HepG2 (cell line): Measurements from ENCODE around the gene SHBG. TPM values are rescaled to one million over a fixed set of nuclear protein-coding genes. Genes with fewer than 3 reads are reported as not detected.

Experiments
- KDM6A ChIP-seq: IDR thresholded peaks from 2 replicates; pipeline ENCODE4 v1.6.1; 2016; ENCODE audit warnings: low read depth
- MXD3 ChIP-seq: IDR thresholded peaks from 2 replicates; pipeline ENCODE4 v1.6.1; 2016; ENCODE audit warnings: mild to moderate bottlenecking, missing biosample characterization, missing genetic modification reagents
- NPAS2 ChIP-seq: sonication (generic); formaldehyde crosslinking; IDR thresholded peaks from 2 replicates; pipeline ENCODE4 v1.8.0; 2022; ENCODE audit warnings: mild to moderate bottlenecking, missing genetic modification reagents, borderline replicate concordance
- SAFB2 ChIP-seq: sonication (generic); formaldehyde crosslinking; IDR thresholded peaks from 2 replicates; pipeline ENCODE4 v1.5.1; 2020; ENCODE audit warnings: missing genetic modification reagents, low read depth, mild to moderate bottlenecking, borderline replicate concordance
- ZBTB40 ChIP-seq, 2 experiments: fragments of 450-650 bp in 1 of 2; sonication (generic) in 1 of 2; formaldehyde crosslinking in 1 of 2; IDR thresholded peaks; 2 replicates each; pipeline versions ENCODE4 v1.6.1 to v1.8.0; 2016 to 2022; ENCODE audit warnings: antibody characterized with exemption in 1 of 2, mild to moderate bottlenecking in 1 of 2, missing genetic modification reagents in 1 of 2
- ZBTB8A ChIP-seq: sonication (generic); formaldehyde crosslinking; IDR thresholded peaks from 2 replicates; pipeline ENCODE4 v1.4.0; 2020; ENCODE audit warnings: mild to moderate bottlenecking, low read depth, missing genetic modification reagents, borderline replicate concordance
- ZMYM2 ChIP-seq: sonication (generic); formaldehyde crosslinking; IDR thresholded peaks from 2 replicates; pipeline ENCODE4 v1.8.0; 2022; ENCODE audit warnings: mild to moderate bottlenecking, missing genetic modification reagents
- ZMYM3 ChIP-seq: sonication (generic); formaldehyde crosslinking; IDR thresholded peaks from 2 replicates; pipeline ENCODE4 v1.5.1; 2020; ENCODE audit warnings: mild to moderate bottlenecking, missing genetic modification reagents
- polyA plus RNA-seq, 8 experiments: library from polyadenylated mRNA; depleted of rRNA in 3 of 8; stranded (reverse) in 7 of 8; unstranded in 1 of 8; fragments of >200 nt; fragmentation: Illumina TruSeq in 4 of 8; extraction: Trizol in 4 of 8; gene quantifications; 2 replicates each; pipeline versions ENCODE4 v1.2.1 to v1.2.3, GENCODE V29; 2011 to 2016; ENCODE audit warnings: low read depth in 4 of 8, missing spikeins in 1 of 8, mixed read lengths in 1 of 8; ENCODE audit not compliant: insufficient read depth in 1 of 8
- total RNA-seq, 5 experiments: library from RNA; depleted of rRNA; stranded (reverse); fragments of >200 nt; fragmentation: Illumina TruSeq; extraction: Trizol; gene quantifications; 2 replicates each; pipeline ENCODE4 v1.2.3, GENCODE V29; 2016; ENCODE audit warnings: low read depth in 1 of 5
- TF ChIP-seq, protein P1 (sequence below): sonication (generic); formaldehyde crosslinking; IDR thresholded peaks from 2 replicates; pipeline ENCODE4 v1.4.0; 2020; ENCODE audit warnings: missing genetic modification reagents
- TF ChIP-seq, protein P2 (sequence below): sonication (generic); formaldehyde crosslinking; IDR thresholded peaks from 2 replicates; pipeline ENCODE4 v1.4.0; 2020; ENCODE audit warnings: missing genetic modification reagents

SHBG gene
- total and polyA plus RNA-seq, 2 of the 13 experiments (the other 11 are each of a cell fraction or from before 2014, with no cell fraction given): 4.0 to 6.1 TPM

- peak; percentile 77 for TF ChIP-seq ZBTB40 (IDR thresholded peaks at IDR 0.05)
- TF ChIP-seq ZBTB40 (CRISPR knock-in tag; IDR thresholded peaks at IDR 0.05): peak; percentile 58
- TF ChIP-seq, protein P1, sequence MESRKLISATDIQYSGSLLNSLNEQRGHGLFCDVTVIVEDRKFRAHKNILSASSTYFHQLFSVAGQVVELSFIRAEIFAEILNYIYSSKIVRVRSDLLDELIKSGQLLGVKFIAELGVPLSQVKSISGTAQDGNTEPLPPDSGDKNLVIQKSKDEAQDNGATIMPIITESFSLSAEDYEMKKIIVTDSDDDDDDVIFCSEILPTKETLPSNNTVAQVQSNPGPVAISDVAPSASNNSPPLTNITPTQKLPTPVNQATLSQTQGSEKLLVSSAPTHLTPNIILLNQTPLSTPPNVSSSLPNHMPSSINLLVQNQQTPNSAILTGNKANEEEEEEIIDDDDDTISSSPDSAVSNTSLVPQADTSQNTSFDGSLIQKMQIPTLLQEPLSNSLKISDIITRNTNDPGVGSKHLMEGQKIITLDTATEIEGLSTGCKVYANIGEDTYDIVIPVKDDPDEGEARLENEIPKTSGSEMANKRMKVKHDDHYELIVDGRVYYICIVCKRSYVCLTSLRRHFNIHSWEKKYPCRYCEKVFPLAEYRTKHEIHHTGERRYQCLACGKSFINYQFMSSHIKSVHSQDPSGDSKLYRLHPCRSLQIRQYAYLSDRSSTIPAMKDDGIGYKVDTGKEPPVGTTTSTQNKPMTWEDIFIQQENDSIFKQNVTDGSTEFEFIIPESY (CRISPR knock-in tag): peak; percentile 58
- TF ChIP-seq, protein P2, sequence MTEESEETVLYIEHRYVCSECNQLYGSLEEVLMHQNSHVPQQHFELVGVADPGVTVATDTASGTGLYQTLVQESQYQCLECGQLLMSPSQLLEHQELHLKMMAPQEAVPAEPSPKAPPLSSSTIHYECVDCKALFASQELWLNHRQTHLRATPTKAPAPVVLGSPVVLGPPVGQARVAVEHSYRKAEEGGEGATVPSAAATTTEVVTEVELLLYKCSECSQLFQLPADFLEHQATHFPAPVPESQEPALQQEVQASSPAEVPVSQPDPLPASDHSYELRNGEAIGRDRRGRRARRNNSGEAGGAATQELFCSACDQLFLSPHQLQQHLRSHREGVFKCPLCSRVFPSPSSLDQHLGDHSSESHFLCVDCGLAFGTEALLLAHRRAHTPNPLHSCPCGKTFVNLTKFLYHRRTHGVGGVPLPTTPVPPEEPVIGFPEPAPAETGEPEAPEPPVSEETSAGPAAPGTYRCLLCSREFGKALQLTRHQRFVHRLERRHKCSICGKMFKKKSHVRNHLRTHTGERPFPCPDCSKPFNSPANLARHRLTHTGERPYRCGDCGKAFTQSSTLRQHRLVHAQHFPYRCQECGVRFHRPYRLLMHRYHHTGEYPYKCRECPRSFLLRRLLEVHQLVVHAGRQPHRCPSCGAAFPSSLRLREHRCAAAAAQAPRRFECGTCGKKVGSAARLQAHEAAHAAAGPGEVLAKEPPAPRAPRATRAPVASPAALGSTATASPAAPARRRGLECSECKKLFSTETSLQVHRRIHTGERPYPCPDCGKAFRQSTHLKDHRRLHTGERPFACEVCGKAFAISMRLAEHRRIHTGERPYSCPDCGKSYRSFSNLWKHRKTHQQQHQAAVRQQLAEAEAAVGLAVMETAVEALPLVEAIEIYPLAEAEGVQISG (CRISPR knock-in tag): peak; percentile 92
- TF ChIP-seq ZMYM2 (CRISPR knock-in tag): no peak
- no peak for TF ChIP-seq KDM6A
- no peak for TF ChIP-seq ZMYM3 (CRISPR knock-in tag)
- TF ChIP-seq SAFB2 (CRISPR knock-in tag): peak; percentile 39; the same call in 1 of the 2 replicates
- TF ChIP-seq NPAS2 (CRISPR knock-in tag): no peak
- no peak for TF ChIP-seq ZBTB8A (CRISPR knock-in tag)
- TF ChIP-seq MXD3: peak; percentile 88; the same call in 1 of the 2 replicates
Observed at GRCh38 chr17:7583253-7584109, 46.5 kb upstream of the SHBG start, which contains the start of gene MPDU1 (continued).
